HG03045 (cell line): ENCODE results near the gene P2RX6.

ENCODE experiments used
- ATAC-seq: cut with Tn5 transposase; IDR thresholded peaks from one replicate; pipeline ENCODE4 v1.9.1; 2021; ENCODE audit warnings: mild to moderate bottlenecking, moderate library complexity; ENCODE audit not compliant: unreplicated experiment

The P2RX6 gene

DNA sequence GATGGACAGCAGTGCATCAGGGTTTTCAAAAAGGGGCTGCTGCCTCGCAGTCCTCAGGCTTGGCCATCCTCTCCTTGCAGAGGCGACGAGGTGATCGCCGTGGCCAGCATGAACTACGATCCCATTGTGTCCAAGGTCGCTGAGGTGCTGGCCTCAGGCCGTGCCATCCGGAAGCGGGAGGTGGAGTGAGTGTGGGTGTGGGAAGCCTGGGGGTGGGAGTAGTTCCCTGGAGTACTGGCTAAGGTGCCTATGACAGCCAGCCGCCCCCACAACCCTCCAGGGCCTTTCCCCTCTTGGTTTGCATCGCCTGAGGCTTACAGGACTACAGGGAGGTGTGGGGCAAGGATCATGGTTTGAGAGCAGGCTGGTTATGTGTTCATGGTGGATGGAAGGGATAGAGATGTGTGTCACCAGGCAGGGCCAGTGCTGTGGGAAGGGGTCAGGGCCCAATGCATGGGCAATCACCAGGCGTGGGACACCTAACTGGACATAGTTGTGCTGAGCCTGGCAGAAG is 35.0 kb upstream of the P2RX6 start:
- no peak for ATAC-seq

DNA sequence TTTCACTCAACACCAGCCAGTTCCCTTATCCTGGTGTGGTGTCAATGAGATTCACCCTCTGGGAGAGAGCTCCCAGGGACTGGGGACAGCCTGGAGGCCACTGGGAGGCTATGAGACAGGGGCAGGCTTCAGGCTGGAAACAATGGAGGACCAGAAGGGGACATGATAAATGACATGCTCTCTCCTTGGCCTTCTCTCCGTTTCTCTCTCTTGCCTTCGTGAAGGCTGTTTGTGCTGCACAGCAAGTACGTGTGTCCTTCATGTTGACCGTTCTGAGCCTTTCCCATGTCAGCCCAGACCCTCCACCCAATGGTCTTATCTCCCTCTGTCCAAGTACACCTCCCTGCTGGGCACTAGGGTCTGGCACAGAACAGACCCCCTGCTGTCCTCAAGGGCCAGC is 34.4 kb upstream of the P2RX6 start:
- ATAC-seq, result no peak

DNA sequence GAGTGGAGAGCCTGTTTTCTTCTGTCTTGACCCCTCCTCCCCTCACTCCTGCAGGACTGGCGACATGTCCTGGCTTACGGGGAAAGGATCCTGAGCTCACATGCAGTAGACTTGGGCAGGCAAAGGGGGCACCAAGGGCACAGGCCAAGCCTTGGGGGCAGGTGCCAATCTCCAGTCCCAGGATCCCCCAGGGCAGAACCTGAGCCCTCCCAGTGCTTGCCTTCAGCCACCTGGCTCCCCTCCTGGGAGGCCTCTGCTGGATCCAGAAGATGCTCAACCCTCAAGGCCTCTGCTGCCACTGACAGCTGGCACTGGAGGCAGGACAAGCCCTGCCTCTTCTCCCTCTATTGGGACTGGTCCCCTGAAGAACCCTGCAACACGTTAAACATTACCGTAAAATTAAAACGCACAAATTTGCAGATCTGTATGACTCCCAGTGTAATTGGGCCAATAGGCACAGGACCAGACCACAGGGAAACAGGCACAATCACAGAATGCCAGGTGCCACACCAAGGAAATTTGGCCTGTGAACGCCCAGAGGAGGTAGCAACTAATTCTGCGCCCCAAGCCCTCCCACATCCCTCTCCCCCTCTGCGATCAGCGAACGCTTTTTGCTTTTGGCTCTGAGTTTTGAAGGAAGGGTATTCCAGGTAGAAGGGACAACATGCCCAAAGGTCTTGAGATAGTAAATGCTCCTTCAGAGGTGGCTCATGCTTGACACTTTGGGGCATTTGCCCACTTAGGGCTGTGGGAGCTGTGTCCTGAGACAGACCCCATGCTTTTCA is 33.8 kb upstream of the P2RX6 start:
- no peak for ATAC-seq

DNA sequence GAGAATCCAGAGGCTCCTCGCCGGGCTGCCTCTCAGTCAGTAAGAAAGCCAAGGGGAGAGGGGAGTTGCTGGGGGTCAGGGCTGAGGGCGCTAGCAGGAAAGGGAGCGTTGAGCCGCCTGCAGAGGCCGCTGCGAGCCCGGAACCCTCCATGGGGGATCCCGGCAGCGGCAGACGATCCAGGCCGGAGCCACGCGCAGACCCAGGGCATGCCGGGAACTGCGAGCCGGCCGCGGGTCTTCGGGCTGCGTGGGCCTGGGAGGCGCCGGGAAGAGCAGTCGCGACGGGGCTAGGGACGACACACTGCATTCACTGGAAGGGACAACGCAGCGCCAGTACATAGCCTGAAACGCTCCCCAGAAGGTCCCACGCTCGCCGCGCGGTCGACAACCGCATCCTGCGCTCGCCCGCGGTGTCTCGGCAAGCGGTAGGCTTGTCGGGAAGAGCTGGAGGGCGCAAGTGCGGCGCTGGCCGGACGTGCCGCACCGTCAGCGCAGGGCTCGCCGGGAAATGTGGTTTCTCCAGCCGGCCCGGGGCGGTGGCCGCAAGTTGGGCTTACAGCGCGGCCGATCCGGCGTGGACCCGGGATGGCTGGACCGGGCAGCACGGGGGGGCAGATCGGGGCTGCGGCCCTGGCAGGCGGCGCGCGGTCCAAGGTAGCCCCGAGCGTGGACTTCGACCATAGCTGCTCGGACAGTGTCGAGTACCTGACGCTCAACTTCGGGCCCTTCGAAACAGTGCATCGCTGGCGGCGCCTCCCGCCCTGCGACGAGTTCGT is 33.0 kb upstream of the P2RX6 start, which contains the start of gene LZTR1:
LZTR1 (plus strand) TSS at position 511 of the 776 bp plus-strand sequence; CDS start at position 586, 75 bp downstream.
- ATAC-seq, result peak; percentile 79

DNA sequence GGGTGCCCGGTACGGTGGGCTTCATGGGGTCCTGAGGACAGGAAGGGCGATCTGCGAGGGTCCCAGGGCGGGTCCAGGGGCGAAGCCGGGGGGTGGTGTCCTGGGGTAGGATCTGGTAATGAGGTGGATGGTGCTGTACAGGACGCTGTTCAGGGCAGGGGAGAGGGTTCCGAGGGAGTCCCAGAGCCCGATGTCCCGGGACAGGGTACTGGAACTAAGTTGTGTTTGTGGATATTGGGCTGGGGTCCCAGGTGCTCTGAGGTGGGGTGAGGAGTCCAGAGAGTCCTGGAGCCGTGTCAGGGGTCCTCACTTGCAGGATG is 32.4 kb upstream of the P2RX6 start:
- peak; percentile 27 for ATAC-seq

DNA sequence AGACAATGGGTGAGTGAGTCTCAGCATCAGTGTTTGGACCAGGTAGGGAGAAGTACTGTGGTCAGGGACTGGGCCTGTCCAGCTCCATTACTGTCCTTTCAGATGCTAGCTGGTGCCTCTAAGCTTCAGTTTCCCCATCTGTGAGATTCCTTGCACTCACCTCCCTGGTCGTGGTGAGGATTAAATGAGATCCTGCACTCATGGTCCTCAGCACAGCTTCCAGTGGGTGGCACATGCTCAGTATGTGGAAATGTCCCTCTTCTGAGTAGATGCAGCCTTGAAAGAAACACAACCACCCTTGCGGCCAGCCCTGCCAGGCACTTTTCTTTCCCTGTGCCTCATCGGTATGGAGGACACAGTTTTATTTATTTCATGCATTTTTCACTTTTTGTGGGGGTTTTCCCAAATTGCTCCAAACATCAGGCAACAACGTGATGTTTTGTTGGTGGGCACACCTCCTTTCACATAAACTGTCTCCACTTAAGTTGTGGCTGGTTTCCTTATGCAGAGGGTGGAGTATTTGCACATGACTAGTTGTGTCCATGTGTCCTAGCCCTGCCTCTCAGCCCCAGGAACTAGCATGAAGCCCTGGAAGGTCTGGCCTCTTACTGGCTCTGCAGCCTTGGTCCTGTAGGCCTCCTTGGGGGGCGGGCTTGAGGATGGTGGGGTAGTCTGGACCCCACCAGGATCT is 31.7 kb upstream of the P2RX6 start:
- ATAC-seq, result no peak

DNA sequence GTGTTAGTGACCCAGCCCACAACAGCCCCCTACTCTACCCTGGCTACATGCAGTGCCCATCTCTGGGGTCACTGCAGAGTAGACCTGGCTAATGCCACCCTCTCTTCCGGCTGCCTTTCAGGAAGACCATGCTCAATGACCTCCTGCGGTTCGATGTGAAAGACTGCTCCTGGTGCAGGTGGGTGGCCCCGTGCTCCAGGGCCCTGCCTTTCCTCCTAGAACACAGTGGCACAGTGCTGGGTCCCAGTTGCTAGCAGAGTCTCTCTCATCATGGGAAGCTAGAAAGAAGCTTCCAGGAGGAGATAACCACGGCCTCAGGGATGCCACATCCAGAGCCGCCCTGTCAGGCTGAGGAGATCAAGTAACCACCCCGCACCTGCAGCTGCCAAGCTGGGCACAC is 29.2 kb upstream of the P2RX6 start:
- ATAC-seq, result no peak

DNA sequence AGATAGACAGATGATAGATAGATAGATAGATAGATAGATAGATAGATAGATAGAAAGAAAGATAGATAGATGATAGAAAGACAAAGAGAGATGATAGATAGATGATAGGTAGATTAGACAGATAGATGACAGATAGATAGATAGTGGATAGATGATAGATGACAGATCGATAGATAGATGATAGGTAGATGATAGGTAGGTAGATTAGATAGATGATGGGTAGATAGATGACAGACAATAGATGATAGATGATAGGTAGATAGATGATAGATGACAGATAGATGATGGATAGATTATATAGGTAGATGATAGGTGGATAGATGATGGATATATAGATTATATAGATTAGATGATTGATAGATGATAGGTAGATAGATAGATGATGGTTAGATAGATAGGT is 28.6 kb upstream of the P2RX6 start:
- ATAC-seq, result no peak

DNA sequence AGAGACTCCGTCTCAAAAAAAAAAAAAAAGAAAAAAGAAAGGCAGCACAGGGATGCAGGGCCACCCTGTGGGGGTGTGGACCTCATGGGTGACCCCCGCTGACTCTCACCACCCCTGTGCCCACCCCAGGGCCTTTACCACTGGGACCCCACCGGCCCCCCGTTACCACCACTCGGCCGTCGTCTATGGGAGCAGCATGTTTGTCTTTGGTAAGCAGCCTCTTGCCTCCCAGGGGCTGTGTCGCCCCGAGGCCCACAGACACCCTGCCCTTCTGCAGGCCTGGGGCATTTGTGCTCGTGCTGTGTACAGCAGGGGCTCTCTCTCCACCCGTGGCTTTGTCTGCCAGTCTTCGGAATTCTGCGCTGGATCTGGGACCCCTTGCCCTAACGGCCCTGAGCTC is 27.6 kb upstream of the P2RX6 start:
- ATAC-seq, result no peak

DNA sequence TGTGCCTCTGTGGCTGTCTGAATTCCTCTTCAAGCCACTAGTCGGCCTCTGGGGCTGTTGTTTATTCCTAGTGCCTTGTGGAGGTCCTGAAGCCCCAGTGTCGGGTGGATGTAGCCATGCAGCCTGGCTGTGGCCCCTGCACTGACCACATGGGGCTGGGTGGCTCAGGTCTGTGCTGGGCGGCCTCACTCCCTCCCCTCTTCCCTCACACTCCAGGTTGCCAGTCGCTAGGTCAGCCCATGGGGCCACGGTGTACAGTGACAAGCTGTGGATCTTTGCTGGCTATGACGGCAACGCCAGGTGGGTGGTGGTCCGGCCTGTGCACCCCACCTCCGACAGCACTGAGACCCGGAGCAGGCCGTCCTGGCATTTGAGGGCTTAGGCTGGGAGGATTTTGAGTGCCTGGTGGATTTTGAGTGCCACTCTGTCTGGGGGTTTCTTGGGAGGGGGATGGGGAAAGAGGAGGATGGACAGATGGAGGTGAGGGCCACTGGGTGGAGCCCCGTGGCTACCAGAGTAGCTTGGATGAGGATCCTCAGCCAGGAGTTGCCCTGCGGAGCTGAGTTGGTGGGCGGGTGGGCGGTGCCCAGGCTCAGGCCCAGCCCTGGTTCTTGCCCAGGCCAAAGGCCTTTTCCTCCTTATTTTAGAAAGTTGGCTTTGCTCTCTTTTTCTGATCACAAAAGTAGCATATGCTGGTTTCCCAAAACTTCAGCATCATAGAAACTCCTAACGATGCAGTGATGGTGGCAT is 26.2 kb upstream of the P2RX6 start:
- ATAC-seq, result no peak

DNA sequence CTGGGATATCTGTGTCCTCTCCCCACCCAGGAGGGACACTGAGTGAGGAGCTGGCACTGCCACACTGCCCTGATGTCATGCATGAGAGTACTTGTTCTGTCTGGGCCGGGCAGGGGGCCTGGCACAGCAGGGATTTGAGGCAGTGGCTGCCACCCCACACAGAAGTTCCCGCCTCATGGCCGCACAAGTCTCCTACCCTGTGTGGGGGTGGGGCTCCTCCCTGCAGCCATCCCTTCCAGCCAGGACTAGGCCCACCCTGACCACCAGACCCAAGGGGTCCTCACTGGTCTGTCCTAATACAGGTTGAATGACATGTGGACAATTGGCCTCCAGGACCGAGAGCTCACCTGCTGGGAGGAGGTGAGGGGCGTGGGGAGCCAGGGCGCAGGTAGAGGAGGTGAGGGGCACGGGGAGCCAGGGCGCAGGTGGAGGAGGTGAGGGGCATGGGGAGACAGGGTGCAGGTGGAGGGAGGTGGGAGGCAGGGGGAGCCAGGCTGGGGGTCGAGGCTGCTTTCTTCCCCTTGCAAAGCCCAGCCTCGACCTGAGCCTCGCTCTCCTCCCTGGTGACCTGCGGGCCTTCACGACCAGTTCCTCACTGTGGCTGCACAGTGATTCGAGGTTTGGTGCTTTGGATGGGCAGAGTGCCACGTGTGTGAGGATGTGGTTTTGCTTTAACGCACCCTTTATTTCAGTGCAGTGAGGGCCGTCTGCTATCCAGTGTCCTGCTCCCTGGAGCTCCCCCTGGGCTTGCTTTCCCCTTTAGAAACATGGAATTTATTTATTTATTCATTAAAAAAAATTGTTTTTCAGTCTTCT is 25.4 kb upstream of the P2RX6 start:
- ATAC-seq, result no peak

DNA sequence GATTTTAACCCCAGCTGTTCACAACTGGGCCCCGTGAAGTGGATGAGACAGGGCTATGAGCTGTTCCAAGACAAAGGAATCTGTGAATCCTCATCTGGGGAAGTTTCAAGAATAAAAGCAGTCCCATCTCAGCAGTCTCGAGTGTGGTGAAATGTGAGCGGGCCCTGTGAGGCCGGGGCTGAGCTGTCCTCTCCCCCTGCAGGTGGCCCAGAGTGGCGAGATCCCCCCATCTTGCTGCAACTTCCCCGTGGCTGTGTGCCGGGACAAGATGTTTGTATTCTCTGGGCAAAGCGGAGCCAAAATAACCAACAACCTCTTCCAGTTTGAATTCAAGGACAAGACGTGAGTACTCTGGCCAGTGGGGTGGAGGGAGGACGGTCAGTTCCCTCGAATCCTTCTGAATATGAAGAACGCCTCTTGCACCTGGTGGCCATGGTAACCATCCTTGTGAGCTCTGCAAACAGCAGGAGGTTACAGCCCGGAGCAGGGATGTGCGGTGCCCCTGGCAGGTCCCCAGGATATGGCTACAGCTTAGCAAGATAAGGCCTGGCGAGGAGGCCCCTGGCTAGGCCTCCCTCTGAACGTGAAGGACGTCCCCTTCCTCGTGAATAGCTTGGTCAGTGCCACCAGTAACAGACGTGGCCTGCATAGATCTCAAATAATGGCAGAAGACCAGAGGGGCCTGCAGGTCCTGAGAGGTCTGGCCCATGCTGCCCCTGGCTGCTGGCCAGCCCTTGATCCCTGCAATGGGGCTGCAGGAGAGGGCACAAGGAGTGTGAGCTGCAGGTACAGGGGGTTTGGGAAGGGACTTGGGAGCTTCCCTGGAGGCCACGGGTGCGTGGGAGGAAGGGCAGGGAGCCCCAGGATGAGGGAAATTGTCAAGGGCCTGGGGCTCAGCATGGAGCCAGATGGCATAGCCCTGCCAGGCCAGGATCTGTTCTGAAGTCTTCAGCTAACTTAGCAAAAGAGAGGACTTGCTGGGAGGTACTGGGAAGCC is 24.5 kb upstream of the P2RX6 start:
- no peak for ATAC-seq

DNA sequence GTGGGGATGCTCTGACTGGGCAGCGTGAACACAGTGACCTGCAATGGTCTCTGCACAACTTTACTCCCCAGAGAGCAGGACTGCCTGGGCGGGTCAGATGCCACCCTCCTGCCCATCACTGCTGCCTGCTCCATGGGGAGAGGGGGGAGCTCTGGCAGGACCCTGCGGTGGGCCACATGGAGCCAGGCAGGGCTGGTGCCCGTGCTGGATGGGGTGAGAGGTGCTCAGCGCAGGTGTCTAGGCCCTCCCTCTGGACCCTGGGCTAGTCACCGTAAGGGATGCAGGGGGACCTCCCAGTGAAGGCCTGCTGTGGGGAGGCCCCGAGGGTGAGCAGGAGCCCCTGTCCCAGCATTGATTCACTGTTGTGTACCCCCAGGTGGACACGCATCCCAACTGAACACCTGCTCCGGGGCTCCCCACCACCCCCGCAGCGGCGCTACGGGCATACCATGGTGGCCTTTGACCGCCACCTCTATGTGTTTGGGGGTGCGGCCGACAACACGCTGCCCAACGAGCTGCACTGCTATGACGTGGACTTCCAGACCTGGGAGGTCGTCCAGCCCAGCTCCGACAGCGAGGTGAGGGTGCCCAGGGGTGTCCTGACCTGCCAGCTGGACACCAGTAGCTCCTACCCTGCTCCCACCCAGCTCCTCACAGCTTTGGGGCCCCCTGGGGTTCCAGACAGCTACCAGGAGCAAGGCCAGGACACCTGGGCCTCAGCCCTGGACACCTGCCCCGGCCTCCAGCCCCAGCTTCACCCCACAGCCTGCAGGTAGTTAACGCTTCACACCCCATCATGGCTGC is 23.5 kb upstream of the P2RX6 start:
- no peak for ATAC-seq

DNA sequence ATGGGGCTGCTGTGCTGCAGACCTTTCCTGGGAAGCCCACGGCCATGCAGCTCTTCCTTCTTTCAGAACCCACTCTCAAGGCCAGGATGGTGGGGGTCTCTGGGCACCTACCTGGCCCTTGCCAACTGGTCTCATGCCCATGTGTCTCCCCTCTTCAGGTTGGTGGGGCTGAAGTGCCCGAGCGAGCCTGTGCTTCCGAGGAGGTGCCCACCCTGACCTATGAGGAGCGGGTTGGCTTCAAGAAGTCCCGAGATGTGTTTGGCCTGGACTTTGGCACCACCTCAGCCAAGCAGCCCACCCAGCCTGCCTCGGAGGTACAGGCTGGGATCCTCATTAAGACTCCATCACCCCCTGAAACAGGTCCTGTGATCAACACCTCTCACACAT is 22.9 kb upstream of the P2RX6 start:
- ATAC-seq, result no peak

DNA sequence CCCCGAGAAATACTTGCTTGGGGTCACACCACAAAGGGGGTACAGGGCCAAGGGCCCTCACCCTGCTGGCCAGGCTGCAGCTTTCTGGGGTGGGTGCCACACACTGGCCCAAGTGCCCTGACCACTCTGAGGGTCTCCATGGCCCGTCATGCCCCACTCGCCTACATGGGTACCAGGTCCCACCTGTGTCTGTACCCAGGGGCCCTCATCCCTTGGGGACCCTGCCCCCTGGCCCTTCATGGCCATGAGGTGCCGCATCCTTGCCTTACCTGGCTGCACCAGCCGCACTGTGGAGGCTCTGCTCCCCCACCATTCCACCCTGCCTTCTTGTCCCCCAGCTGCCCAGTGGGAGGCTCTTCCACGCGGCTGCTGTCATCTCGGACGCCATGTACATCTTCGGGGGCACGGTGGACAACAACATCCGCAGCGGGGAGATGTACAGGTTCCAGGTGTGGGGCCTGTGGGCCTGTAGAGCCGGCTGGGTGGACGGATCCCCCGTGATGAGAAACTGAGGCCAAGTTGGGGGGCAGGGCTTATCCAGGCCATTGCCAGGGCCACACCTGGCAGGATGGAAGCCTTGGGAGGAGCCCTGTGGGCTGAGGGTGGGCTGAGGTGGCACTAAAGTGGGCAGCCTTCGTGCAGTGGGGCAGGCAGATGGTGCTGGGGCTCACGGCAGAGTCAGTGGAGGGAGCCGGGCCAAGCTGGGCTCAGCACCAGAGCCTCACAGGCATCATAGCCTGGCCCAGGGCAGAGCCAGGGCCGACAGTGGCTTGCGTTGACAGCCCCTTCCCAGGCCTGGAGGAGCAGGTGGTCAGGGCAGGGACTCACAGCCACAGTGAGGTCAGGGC is 22.3 kb upstream of the P2RX6 start:
- no peak for ATAC-seq

DNA sequence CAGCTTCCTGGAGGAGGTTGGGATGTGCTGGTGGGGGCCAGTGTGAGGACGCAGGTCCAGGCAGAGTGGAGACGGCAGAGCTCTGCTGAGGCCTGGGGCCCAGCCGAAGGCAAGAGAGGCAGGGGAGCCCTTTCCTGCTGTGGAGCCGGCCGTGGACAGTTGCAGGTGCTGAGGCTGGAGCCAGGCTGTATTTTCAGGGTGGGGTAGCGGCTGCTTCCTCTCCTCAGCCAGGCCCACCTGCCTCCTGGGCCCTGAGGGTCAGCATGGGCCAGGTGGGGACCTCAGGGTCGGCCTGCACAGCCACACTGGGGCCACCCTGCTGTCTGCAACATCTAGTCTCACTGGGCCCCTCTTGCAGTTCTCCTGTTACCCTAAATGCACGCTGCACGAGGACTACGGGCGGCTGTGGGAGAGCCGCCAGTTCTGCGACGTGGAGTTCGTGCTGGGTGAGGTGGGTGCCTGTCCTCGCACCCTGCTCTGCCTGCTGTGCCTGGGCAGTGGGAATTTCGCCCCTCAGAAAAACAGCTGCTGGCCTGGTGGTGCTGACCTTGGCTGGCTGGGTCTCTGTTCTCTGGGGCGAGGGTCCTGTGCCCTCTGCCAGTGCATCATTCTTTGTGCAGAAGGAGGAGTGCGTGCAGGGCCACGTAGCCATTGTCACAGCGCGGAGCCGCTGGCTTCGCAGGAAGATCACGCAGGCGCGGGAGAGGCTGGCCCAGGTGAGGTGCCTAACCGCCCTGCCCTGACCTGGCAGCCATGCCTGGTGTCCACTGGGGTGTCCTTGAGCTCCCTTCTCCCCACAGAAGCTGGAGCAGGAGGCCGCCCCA is 21.4 kb upstream of the P2RX6 start:
- ATAC-seq, result no peak
